ENCODE results near the gene KCNJ5.

KCNJ5 gene

GRCh38 chr11:128872094-128872493 is 19.1 kb upstream of the KCNJ5 start:
- no peak for DNase-seq

- DNase-seq: no peak
Measured at GRCh38 chr11:128872594-128872993, 18.6 kb upstream of the KCNJ5 start.

- no peak for DNase-seq
Measured at GRCh38 chr11:128874427-128874826, 16.7 kb upstream of the KCNJ5 start.

GRCh38 chr11:128876133-128876650 is 15.0 kb upstream of the KCNJ5 start:
- DNase-seq: no peak

- DNase-seq: no peak
Measured at GRCh38 chr11:128877726-128878125, 13.4 kb upstream of the KCNJ5 start.

GRCh38 chr11:128878455-128878854 is 12.7 kb upstream of the KCNJ5 start:
- no peak for DNase-seq

- no peak for DNase-seq
Measured at GRCh38 chr11:128879817-128880216, 11.3 kb upstream of the KCNJ5 start.

GRCh38 chr11:128881221-128881620 is 9.9 kb upstream of the KCNJ5 start:
- no peak for DNase-seq

- DNase-seq: no peak
Measured at GRCh38 chr11:128882451-128882850, 8.7 kb upstream of the KCNJ5 start.

GRCh38 chr11:128884054-128884453 is 7.1 kb upstream of the KCNJ5 start:
- DNase-seq: no peak

GRCh38 chr11:128884703-128885338 is 6.3 kb upstream of the KCNJ5 start:
- DNase-seq: peak in 3 of 5 donors; percentile 44 to 61 (median 44)

GRCh38 chr11:128886406-128887124 is 4.6 kb upstream of the KCNJ5 start:
- DNase-seq: no peak

- DNase-seq: no peak
Measured at GRCh38 chr11:128888034-128888985, 2.8 kb upstream of the KCNJ5 start.

- DNase-seq: no peak
Measured at GRCh38 chr11:128889657-128890213, 1.4 kb upstream of the KCNJ5 start.

- no peak for DNase-seq
Measured at GRCh38 chr11:128890216-128890542, 977 bp upstream of the KCNJ5 start.

- no peak for DNase-seq
Measured at GRCh38 chr11:128891913-128892398, 800 bp downstream of the KCNJ5 start.

GRCh38 chr11:128892866-128893565 is 1.9 kb downstream of the KCNJ5 start:
- DNase-seq: no peak

GRCh38 chr11:128893578-128894285 is 2.6 kb downstream of the KCNJ5 start:
- no peak for DNase-seq

- DNase-seq: no peak
Measured at GRCh38 chr11:128894286-128894681, 3.1 kb downstream of the KCNJ5 start.

GRCh38 chr11:128894685-128895084 is 3.5 kb downstream of the KCNJ5 start:
- DNase-seq: no peak

GRCh38 chr11:128895526-128895925 is 4.4 kb downstream of the KCNJ5 start:
- DNase-seq: no peak
